Activated CD8-positive, alpha-beta memory T cell treated with anti-CD3 and anti-CD28 coated beads for 36 hours (primary cell): Measurements from ENCODE around the gene KCNQ1. TPM values are rescaled to one million over a fixed set of nuclear protein-coding genes. Genes with fewer than 3 reads are reported as not detected.

Experiments
- CTCF ChIA-PET: fragments of 350-600 bp; sonication (Branson Sonifier 250); formaldehyde crosslinking; loops from one replicate; lab custom pipeline; 2021; ENCODE audit warnings: antibody characterized with exemption; lab: Charles Lee
- POLR2A ChIA-PET: fragments of 350-600 bp; sonication (Branson Sonifier 250); formaldehyde crosslinking; loops from one replicate; lab custom pipeline; 2021; ENCODE audit warnings: antibody characterized with exemption; lab: Charles Lee
- total RNA-seq, 2 experiments: library from RNA; stranded (reverse); gene quantifications; one replicate each; pipeline ENCODE4 v1.2.3, GENCODE V29; 2021

Gene KCNQ1
- total RNA-seq, 2 experiments from 2014 or later, result 3.1 to 3.9 TPM

- CTCF ChIA-PET, result interaction anchor here (0.9 kb wide), 1 partner anchor 88 kb away, joined by 3 read pairs; no protein-coding TSS in a partner anchor
- POLR2A ChIA-PET, result no interaction called here
Observed at GRCh38 chr11:2509481-2510001, 64.7 kb downstream of the KCNQ1 start.

- ChIA-PET POLR2A (no interaction called here), CTCF (interaction anchor here (0.9 kb wide), 1 partner anchor 90 kb away, joined by 3 read pairs; no protein-coding TSS in a partner anchor)
Observed at GRCh38 chr11:2510626-2511402, 66.0 kb downstream of the KCNQ1 start.

GRCh38 chr11:2511421-2512369 lies 66.9 kb downstream of the KCNQ1 start:
- POLR2A ChIA-PET, result no interaction called here
- CTCF ChIA-PET, result no interaction called here

- CTCF ChIA-PET, result no interaction called here
- POLR2A ChIA-PET, result no interaction called here
Observed at GRCh38 chr11:2512431-2513407, 67.9 kb downstream of the KCNQ1 start.

- POLR2A ChIA-PET, result no interaction called here
- CTCF ChIA-PET, result no interaction called here
Observed at GRCh38 chr11:2513441-2513840, 68.6 kb downstream of the KCNQ1 start.

- POLR2A ChIA-PET, result no interaction called here
- CTCF ChIA-PET, result no interaction called here
Observed at GRCh38 chr11:2515401-2516275, 70.8 kb downstream of the KCNQ1 start.

- ChIA-PET POLR2A (no interaction called here), CTCF (no interaction called here)
Observed at GRCh38 chr11:2516276-2517015, 71.6 kb downstream of the KCNQ1 start.

GRCh38 chr11:2517016-2517385 lies 72.2 kb downstream of the KCNQ1 start:
- POLR2A ChIA-PET, result no interaction called here
- CTCF ChIA-PET, result no interaction called here

GRCh38 chr11:2517386-2518064 lies 72.7 kb downstream of the KCNQ1 start:
- ChIA-PET CTCF (no interaction called here), POLR2A (no interaction called here)

GRCh38 chr11:2518111-2518982 lies 73.5 kb downstream of the KCNQ1 start:
- ChIA-PET CTCF (interaction anchor here (1.0 kb wide), 1 partner anchor 14 kb away, joined by 3 read pairs; no protein-coding TSS in a partner anchor), POLR2A (no interaction called here)

GRCh38 chr11:2518983-2519340 lies 74.2 kb downstream of the KCNQ1 start:
- CTCF ChIA-PET, result interaction anchor here (1.0 kb wide), 1 partner anchor 14 kb away, joined by 3 read pairs; no protein-coding TSS in a partner anchor
- POLR2A ChIA-PET, result no interaction called here

GRCh38 chr11:2519517-2519861 lies 74.7 kb downstream of the KCNQ1 start:
- ChIA-PET POLR2A (no interaction called here), CTCF (no interaction called here)

- ChIA-PET POLR2A (no interaction called here), CTCF (no interaction called here)
Observed at GRCh38 chr11:2519862-2520735, 75.3 kb downstream of the KCNQ1 start.

GRCh38 chr11:2520736-2521035 lies 75.9 kb downstream of the KCNQ1 start:
- POLR2A ChIA-PET, result no interaction called here
- CTCF ChIA-PET, result no interaction called here

GRCh38 chr11:2521081-2521732 lies 76.4 kb downstream of the KCNQ1 start:
- POLR2A ChIA-PET, result no interaction called here
- CTCF ChIA-PET, result interaction anchor here (1.7 kb wide), 1 partner anchor 10 kb away, joined by 7 read pairs; no protein-coding TSS in a partner anchor
